GM23248 (cell line): Measurements from ENCODE around the gene EPN2. TPM values are rescaled to one million over a fixed set of nuclear protein-coding genes. Genes with fewer than 3 reads are reported as not detected.

Experiments used
- DNase-seq: peaks from one replicate; pipeline ENCODE4 v3.0.0-alpha.2; 2015
- H2AFZ ChIP-seq: fragments of 200-600 bp; sonication (generic); 2 replicates; pipeline ENCODE4 v1.6.1; 2016; ENCODE audit warnings: antibody characterized with exemption
- H3F3A ChIP-seq: fragments of 200-600 bp; sonication (generic); 2 replicates; pipeline ENCODE4 v1.6.1; 2016; ENCODE audit warnings: mild to moderate bottlenecking, antibody characterized with exemption, mixed run types; ENCODE audit not compliant: insufficient read depth
- H3K27ac ChIP-seq: fragments of 200-600 bp; sonication (generic); 2 replicates; pipeline ENCODE4 v1.5.1; 2016; ENCODE audit warnings: mild to moderate bottlenecking
- H3K27me3 ChIP-seq: fragments of 200-600 bp; sonication (generic); replicated peaks from 2 replicates; pipeline ENCODE4 v1.6.1; 2016; ENCODE audit warnings: mild to moderate bottlenecking; ENCODE audit not compliant: insufficient read depth
- H3K36me3 ChIP-seq: fragments of 200-600 bp; sonication (generic); 2 replicates; pipeline ENCODE4 v1.6.1; 2016; ENCODE audit warnings: low read depth, mild to moderate bottlenecking
- H3K4me1 ChIP-seq: fragments of 200-600 bp; sonication (generic); 2 replicates; pipeline ENCODE4 v1.6.1; 2016; ENCODE audit warnings: mild to moderate bottlenecking; ENCODE audit not compliant: insufficient read depth
- H3K4me2 ChIP-seq: fragments of 200-600 bp; sonication (generic); one replicate; pipeline ENCODE4 v1.6.1; 2016; ENCODE audit warnings: mild to moderate bottlenecking; ENCODE audit not compliant: unreplicated experiment
- H3K4me3 ChIP-seq: fragments of 200-600 bp; sonication (generic); 2 replicates; pipeline ENCODE4 v1.5.1; 2016; ENCODE audit warnings: mild to moderate bottlenecking
- H3K79me2 ChIP-seq: fragments of 200-600 bp; sonication (generic); 2 replicates; pipeline ENCODE4 v1.6.1; 2016; ENCODE audit warnings: mild to moderate bottlenecking; ENCODE audit not compliant: insufficient read depth
- H3K9ac ChIP-seq: fragments of 200-600 bp; sonication (generic); 2 replicates; pipeline ENCODE4 v1.6.1; 2016; ENCODE audit warnings: mild to moderate bottlenecking
- H3K9me2 ChIP-seq: fragments of 200-600 bp; sonication (generic); 2 replicates; pipeline ENCODE4 v1.6.1; 2016; ENCODE audit warnings: mixed run types, mild to moderate bottlenecking, moderate library complexity; ENCODE audit not compliant: insufficient read depth
- H3K9me3 ChIP-seq: fragments of 200-600 bp; sonication (generic); one replicate; pipeline ENCODE4 v1.6.1; 2017; ENCODE audit warnings: low read depth
- H4K20me1 ChIP-seq: fragments of 200-600 bp; sonication (generic); 2 replicates; pipeline ENCODE4 v1.6.0; 2016; ENCODE audit not compliant: insufficient read depth
- EZH2 ChIP-seq: fragments of 200-600 bp; sonication (generic); IDR thresholded peaks from 2 replicates; pipeline ENCODE4 v1.6.1; 2018; ENCODE audit warnings: antibody characterized with exemption, mild to moderate bottlenecking; ENCODE audit not compliant: insufficient read depth, poor library complexity, severe bottlenecking
- EZH2phosphoT487 ChIP-seq: fragments of 200-600 bp; sonication (generic); IDR thresholded peaks from 2 replicates; pipeline ENCODE4 v1.6.1; 2018; ENCODE audit warnings: antibody characterized with exemption, moderate library complexity, mild to moderate bottlenecking, low read depth; ENCODE audit not compliant: insufficient read depth
- WGBS, 2 experiments: methylation state at CpG; one replicate each; pipeline ENCODE4 v1.1.6; 2015 to 2017; ENCODE audit warnings: low lambda C conversion rate in 2 of 2, low coverage in 1 of 2; ENCODE audit errors: missing lambda C conversion rate in 2 of 2; 5-methylcytosine and 5-hydroxymethylcytosine counted together
- in situ Hi-C: fragments of 300-500 bp; cut with MboI; formaldehyde crosslinking; loops from 2 replicates; pipeline ENCODE4 v1.15.0; 2020
- polyA plus RNA-seq: library from polyadenylated mRNA; unstranded; fragments of >200 nt; fragmentation: Nextera tagmentation; extraction: Ambion mirVana; gene quantifications from 2 replicates; pipeline ENCODE4 v1.2.1, GENCODE V29; 2016
- total RNA-seq: library from RNA; depleted of rRNA; stranded (reverse); fragments of >200 nt; shearing (Covaris generic); gene quantifications from 2 replicates; pipeline ENCODE4 v1.2.3, GENCODE V29; 2014

Gene EPN2
- total and polyA plus RNA-seq, 2 experiments from 2014 or later, result 25.3 to 54.0 TPM

DNA sequence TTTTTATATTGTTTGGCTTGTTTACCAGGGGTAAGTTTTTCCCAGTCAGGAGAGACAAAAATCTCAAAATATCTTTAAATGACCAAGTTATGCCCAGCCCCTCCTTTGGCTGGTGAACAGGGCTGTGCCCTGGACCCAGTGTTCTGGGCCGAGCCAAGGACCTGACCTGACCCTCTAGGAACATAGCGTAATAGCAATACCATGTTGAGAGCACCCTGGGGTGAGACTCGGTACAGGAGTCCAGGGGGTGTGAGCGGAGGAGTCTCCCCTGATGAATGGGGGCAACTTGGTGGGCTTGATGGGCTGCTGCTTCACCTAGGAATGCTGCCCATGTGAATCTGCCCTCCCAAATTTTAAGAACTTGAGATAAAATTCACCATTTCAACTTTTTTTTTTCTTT is 77.9 kb downstream of the EPN2 start:
- Histone ChIP-seq H3K27me3 (no peaks in the 10 kb centered on the region), H3K4me3 (no peak overlapping the region), H3K4me2 (no peak overlapping the region), H3F3A (no peaks in the 10 kb centered on the region; the same call in 1 of the 2 replicates), H3K4me1 (peaks cover 8% of the 10 kb centered on the region), H3K9me2 (no peaks in the 10 kb centered on the region), H3K79me2 (no peaks in the 10 kb centered on the region), H3K9me3 (no peaks in the 10 kb centered on the region), H4K20me1 (no peaks in the 10 kb centered on the region), H3K36me3 (peaks cover 11% of the 10 kb centered on the region; the same call in 1 of the 2 replicates), H3K27ac (no peak overlapping the region), H2AFZ (no peak overlapping the region), H3K9ac (no peak overlapping the region)
- TF ChIP-seq EZH2 (no peak), EZH2phosphoT487 (no peak)
- 86 to 91% methylated on average over 4 of the region's 4 CpGs for WGBS, 2 experiments
- DNase-seq, result no peak
- in situ Hi-C loops, result no loop called here

DNA sequence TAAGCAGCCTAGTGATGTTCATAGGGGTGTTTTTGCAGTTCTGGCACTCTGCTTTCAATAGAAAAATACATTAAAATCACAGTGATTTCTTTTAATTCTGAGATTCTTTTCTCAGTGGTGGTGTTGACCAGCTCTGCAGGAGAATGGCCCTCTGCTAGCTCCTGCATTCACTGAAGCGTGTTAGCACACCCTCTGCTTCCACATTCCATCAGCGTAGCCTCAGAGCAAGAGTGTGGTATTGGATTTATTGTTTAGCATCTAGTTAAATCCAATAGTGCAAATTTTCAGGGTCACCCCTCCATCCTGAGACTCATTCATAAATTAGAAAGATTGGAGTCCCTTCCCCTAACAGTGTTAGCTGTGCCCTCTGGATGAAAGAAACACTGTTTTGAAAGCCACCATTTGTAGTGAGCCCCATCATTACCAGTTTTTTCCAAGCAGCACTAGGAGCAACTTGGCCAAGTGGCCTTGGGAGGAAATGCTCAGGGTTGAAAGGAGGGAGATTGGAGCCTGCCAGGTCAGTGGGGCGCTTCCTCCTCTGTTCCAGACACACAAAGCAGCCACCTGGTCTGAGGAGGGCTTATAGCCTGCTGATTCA is 79.7 kb downstream of the EPN2 start:
- no peak for TF ChIP-seq EZH2phosphoT487
- no peak for TF ChIP-seq EZH2
- Histone ChIP-seq H4K20me1 (no peaks in the 10 kb centered on the region), H3K4me1 (peaks cover 5% of the 10 kb centered on the region), H3K4me3 (no peak overlapping the region), H3K4me2 (no peak overlapping the region), H3K27me3 (no peaks in the 10 kb centered on the region), H3F3A (no peaks in the 10 kb centered on the region), H2AFZ (no peak overlapping the region), H3K9ac (no peak overlapping the region), H3K79me2 (no peaks in the 10 kb centered on the region), H3K9me2 (no peaks in the 10 kb centered on the region), H3K9me3 (no peaks in the 10 kb centered on the region), H3K27ac (no peak overlapping the region), H3K36me3 (peaks cover 11% of the 10 kb centered on the region; the same call in 1 of the 2 replicates)
- WGBS, 2 experiments, result 93 to 96% methylated on average over 3 of the region's 3 CpGs
- in situ Hi-C loops, result no loop called here
- DNase-seq, result no peak

DNA sequence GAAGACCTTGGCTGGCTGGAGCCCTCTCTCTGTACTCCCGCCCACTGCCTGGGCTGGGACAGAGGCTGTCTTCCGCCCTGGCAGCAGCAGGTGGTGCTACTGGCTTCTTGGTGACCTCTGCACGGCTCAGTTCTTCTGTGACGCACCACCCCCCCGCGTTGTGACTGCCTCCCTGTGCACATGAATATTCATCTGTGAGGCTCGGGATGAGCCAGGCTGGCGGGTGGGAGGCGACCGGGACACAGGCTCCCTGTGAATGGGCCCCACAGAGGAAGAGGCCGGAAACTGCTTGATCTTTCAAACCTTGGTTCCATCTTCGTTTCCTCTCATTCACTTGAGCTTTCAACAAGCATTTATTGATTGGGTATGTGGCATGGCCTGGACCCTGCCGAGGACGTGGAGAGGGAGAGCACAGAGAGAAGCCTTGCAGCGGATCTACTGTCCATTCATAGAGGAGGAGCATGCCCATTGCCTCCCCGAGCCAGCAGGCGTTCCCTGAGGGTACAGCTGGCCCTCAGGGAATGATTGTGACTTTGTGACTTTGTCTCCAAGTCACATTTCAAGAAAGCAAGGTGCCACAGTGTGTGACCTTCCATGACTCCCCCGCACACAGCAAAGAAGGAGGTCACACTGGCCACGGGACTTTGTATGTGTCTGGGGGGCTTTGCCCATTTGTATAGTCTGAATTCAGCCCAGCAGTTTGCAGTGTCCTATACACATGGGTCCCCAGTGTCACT is 80.4 kb downstream of the EPN2 start:
- WGBS, 2 experiments, result 77 to 78% methylated on average over 18 to 19 of the region's 19 CpGs
- H3K27ac ChIP-seq, result no peak overlapping the region
- H3F3A ChIP-seq, result no peaks in the 10 kb centered on the region
- H3K36me3 ChIP-seq, result peaks cover 5% of the 10 kb centered on the region; the same call in 1 of the 2 replicates
- no peaks in the 10 kb centered on the region for H3K4me1 ChIP-seq
- in situ Hi-C loops, result no loop called here
- no peaks in the 10 kb centered on the region for H3K9me2 ChIP-seq
- no peak overlapping the region for H3K4me3 ChIP-seq
- peak; percentile 37 for DNase-seq
- TF ChIP-seq EZH2phosphoT487 (no peak), EZH2 (no peak)
- H3K27me3 ChIP-seq, result no peaks in the 10 kb centered on the region
- no peak overlapping the region for H3K9ac ChIP-seq
- no peaks in the 10 kb centered on the region for H3K79me2 ChIP-seq
- no peak overlapping the region for H2AFZ ChIP-seq
- no peaks in the 10 kb centered on the region for H3K9me3 ChIP-seq
- no peaks in the 10 kb centered on the region for H4K20me1 ChIP-seq
- no peak overlapping the region for H3K4me2 ChIP-seq

DNA sequence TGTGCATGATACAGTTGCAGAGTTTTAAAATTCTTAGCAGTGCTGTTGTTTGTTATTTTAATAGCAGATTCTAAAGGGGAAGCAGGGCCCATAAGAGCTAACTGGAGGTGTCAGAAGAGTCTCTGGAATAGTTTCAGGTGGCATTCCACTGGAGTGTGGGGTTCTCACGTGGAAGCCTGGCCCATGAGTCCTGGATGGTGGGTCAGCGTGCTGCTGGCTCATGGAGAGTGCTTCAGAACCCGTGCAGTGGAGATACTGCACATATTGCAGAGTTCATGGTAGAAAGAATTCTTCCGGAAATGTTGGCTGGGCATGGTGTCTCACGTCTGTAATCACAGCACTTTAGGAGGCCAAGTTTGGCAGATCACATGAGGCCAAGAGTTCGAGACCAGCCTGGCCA is 81.4 kb downstream of the EPN2 start:
- Histone ChIP-seq H3K79me2 (no peaks in the 10 kb centered on the region), H3K4me2 (no peak overlapping the region), H3K9me3 (no peaks in the 10 kb centered on the region), H3K4me3 (no peak overlapping the region), H3K9me2 (no peaks in the 10 kb centered on the region), H3K4me1 (no peaks in the 10 kb centered on the region), H3K36me3 (peaks cover 5% of the 10 kb centered on the region; the same call in 1 of the 2 replicates), H2AFZ (no peak overlapping the region), H3K27ac (no peak overlapping the region), H3K27me3 (no peaks in the 10 kb centered on the region), H3F3A (no peaks in the 10 kb centered on the region), H3K9ac (no peak overlapping the region), H4K20me1 (no peaks in the 10 kb centered on the region)
- TF ChIP-seq EZH2phosphoT487 (no peak), EZH2 (no peak)
- 84 to 90% methylated on average over 6 of the region's 6 CpGs for WGBS, 2 experiments
- DNase-seq, result no peak
- in situ Hi-C loops, result no loop called here
